ENCODE measurements around the gene AFP.

The AFP gene

GRCh38 chr4:73439445-73439844 is 3.4 kb downstream of the AFP start:
- DNase-seq, result no peak

DNA sequence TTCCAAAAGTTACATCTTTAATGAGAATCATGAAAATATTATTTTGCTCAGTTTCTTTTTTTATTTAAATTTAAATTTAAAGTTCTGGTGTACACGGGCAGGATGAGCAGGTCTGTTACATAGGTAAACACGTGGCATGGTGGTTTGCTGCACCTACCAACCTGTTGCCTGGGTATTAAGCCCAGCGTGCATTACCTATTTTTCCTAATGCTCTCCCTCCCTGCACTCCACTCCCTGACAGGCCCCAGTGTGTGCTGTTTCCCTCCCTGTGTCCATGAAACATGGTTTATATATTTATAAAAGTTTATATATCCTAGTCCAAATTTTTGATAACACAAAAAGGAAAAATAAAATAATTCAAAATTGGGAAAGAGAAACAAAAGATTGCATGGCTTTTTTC is 4.0 kb downstream of the AFP start:
- no peak for DNase-seq

GRCh38 chr4:73440653-73441052 is 4.6 kb downstream of the AFP start:
- no peak for DNase-seq

DNA sequence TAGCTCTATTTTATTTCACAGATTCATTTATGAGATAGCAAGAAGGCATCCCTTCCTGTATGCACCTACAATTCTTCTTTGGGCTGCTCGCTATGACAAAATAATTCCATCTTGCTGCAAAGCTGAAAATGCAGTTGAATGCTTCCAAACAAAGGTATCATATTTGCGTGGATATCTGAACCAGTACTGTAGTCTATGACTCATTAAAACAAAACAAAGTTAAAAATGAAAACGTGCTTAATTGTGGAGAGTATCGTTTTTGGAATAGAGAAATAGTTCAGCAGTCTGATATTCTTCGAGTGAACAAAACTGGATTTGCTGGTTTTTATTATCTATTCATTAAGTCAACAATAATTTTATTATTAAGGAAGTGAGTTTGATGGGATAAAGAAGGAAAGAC is 6.3 kb downstream of the AFP start:
- DNase-seq, result no peak

DNA sequence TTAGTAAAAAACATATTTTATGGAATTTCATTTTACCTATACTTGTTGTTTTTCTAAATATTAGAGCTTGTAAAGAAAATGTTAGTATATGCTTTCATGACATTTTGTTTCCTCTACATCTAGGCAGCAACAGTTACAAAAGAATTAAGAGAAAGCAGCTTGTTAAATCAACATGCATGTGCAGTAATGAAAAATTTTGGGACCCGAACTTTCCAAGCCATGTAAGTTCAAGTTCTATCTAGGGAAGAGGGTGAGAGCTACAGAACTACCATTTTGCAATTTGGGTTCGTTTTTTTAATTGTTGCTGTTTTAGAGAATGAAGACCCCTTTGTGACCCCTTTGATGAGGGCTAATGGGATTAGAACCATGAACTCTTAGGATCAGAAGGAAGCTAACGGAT is 7.2 kb downstream of the AFP start:
- DNase-seq, result no peak

GRCh38 chr4:73445383-73446335 is 9.6 kb downstream of the AFP start:
- no peak for DNase-seq

DNA sequence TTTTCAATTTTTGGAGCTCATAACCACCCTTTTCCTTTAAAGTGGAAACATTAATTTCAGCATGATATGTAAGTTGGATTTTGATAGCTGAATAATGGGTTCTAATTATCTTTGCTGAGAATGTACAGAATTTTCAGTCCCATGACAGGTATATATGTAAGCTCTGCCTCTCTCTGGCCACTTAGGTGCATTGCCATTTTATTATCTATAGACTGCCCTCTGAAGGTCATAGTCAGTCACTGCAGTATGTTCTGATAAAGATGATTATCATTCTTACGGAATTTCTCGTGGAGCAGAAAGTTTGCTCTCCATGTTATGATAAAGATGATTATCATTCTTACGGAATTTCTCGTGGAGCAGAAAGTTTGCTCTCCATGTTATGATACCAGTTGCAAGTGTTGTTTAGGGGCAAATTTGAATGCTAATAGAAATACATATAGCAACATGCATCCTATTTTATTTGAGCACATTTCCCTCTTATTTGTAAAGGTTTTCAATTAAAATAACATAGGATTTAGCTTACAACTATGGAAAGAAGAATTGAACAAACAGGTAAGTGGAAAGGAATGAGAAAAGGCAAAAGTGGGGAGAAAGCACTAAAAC is 10.4 kb downstream of the AFP start:
- DNase-seq, result no peak

- DNase-seq, result no peak
Observed at GRCh38 chr4:73447671-73448070, 11.7 kb downstream of the AFP start.

DNA sequence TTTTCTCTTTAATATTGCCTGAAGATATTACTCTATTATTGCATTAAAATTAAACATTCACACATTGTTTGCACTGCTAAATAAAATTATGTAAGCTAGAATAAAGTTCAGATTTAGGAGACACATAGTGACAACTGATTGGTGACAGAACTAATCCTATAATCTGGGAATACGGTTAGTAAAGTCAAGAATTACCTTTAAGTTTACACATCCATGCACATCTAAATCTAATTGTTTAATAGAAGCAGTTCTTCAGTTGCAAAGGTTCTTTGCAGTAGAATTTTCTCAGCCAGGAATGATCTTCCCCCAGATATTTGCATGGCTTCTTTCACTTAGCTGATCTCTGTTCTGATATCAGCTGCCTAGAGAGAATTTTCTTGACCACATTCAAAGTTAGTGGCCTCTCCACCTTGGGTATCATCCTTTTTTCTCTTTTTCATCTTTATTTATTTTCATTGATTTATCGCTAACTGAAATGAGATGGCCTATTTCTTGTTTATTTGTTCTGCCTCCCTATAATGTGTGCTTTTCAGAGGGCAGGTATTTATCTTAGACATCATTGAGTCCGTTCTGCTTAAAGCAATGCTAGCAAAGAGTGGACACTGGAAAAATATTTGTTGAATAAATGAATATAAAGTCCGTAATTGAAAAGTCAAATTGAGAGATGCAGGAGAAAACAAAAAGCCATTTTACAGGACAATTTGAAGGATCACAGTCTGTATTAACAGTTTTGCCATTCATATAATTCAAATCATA is 12.6 kb downstream of the AFP start:
- DNase-seq, result no peak

DNA sequence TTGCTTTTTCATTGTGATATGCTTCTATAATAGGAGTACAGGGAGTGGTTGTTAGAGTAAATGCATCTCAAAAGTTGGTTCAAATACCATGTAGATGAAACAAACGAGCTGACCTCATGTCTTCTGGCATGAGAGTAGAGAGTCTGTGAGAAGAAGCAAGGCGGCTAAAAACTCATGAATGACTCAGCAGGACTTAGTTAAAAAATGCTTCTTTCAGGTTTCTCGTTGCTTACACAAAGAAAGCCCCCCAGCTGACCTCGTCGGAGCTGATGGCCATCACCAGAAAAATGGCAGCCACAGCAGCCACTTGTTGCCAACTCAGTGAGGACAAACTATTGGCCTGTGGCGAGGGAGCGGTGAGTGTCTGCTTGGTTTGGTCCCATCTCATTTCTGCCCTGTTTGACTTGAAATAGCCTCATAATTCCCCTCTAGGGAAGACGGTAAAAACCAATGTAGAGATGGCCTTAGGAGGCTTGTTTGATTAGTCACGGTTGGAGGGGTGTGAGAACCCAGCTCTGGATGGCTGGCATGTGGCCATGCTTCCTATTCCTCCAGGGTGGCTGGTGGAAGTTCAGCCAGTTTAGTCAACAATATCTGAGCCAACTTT is 14.5 kb downstream of the AFP start:
- DNase-seq, result no peak

DNA sequence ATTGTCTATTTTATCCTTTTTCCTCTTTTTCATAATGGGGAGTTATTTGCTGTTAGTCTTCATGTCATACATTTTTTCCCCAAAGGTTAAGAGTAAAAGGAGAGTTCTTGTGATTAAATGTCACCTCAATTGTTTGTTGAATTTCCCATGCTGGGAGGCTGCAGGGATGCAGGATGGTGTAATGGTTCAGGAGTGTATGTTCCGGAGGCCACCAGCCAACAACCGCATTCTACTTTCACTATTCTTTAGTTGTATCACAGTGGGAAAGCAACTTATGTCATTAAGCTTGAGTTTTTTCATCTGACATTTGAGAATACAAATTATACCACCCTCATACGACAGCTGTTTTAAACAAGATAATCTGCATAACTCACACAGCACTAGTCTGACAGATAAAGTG is 15.4 kb downstream of the AFP start:
- DNase-seq, result no peak

DNA sequence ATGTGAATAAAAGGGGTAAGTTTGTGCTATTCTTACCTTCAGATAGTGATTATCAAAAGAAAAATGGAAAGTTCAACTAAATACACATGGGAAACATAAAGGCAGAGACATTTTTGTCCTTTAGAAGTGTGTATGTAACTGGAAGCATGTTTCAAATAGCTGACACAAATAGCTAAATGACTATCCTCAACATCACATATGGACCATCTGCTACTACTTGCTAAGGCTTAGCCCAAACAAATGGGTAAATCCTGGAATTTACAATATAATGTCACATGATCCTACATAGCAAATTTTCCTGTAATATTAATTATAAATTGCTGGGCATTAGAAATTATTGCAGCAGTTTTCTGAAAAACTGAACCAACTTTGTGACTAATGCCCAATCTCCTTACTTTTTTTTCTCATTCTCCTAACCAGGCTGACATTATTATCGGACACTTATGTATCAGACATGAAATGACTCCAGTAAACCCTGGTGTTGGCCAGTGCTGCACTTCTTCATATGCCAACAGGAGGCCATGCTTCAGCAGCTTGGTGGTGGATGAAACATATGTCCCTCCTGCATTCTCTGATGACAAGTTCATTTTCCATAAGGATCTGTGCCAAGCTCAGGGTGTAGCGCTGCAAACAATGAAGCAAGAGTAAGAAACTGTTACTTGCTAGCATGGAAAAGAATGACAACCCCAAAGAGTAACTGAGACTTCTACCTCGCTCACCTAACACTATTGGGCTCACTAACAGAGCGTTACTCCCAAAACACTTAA is 16.1 kb downstream of the AFP start:
- DNase-seq, result no peak

DNA sequence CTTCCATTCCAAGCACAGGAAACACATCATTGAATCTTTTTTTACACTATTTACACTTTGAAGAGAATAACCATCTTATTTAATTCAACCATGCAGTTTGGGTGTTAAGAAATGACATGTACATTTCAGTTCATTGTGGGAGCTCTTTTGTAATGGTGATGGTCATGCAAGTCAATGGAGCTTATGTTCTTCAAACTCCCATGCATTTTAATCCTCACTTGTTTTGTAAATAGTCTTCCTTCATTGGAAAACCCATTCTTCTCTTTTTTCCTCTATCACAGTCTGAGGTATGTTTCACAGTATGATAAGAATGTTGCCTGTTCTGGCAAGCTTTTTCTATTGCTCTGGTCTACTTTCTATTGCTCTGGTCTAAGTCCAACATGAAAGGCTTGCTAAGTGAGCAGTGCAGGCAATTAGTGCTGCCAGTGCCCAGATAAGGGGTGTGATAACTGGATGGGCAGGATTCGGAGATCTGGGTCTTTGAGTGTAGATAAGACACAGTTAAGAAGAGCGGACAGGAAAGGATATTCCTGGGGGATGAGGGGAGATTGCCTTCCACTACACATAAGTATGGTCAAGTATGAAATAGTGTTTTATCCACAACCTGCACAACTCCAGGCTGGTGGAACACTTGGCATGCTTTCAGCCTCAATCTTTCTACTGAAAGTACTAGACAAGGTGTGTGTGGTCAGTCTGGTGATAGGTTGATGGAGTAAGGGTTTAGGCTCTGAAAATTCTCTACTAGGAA is 17.1 kb downstream of the AFP start:
- DNase-seq, result no peak

DNA sequence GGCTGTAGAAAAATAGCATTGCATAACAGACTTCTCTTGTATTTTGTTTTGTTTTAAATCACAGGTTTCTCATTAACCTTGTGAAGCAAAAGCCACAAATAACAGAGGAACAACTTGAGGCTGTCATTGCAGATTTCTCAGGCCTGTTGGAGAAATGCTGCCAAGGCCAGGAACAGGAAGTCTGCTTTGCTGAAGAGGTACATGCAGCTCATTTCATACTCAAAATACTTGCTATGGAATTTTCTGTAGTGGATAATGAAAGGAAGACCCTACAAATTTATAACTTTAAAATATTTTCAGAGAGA is 17.6 kb downstream of the AFP start:
- no peak for DNase-seq

- no peak for DNase-seq
Observed at GRCh38 chr4:73454920-73455319, 18.9 kb downstream of the AFP start.

DNA sequence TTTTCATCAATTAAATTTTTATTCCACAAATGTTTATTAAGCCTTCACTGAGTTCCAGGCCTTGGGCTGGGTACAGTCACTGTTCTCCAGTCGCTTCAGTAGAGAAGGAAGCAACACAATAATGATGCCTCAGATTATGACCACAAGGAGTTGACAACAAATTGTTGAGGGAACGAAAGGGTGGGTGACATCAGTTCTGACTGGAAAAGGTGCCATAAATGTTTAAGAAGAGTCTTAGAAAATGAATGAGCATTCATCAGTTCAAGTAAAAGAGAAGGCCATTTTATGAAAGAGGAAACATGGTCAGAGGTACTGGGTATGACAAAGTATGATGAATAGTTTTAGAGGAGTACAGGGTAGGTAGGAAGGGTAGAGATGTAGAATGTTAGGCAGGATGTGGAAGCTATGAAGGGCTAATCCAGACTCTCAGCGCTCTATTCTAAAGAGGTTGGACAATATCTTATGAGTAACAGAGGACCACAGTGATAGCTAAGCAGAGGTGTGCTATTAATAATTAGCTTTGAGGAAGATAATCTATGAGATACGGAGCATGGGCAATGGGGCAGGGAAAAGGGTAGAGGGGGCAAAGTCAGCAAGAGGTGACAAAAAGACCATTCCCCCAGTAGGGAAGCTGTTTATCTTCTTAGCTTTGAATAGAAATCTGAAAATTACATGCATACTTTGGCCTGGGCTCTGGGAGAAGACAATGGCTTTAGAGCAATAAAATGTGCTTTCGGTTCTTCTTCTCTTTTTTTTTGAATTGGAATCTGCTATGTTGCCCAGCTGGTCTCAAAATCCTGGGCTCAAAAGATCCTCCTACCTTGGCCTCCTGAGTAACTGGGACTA is 20.4 kb downstream of the AFP start:
- no peak for DNase-seq

DNA sequence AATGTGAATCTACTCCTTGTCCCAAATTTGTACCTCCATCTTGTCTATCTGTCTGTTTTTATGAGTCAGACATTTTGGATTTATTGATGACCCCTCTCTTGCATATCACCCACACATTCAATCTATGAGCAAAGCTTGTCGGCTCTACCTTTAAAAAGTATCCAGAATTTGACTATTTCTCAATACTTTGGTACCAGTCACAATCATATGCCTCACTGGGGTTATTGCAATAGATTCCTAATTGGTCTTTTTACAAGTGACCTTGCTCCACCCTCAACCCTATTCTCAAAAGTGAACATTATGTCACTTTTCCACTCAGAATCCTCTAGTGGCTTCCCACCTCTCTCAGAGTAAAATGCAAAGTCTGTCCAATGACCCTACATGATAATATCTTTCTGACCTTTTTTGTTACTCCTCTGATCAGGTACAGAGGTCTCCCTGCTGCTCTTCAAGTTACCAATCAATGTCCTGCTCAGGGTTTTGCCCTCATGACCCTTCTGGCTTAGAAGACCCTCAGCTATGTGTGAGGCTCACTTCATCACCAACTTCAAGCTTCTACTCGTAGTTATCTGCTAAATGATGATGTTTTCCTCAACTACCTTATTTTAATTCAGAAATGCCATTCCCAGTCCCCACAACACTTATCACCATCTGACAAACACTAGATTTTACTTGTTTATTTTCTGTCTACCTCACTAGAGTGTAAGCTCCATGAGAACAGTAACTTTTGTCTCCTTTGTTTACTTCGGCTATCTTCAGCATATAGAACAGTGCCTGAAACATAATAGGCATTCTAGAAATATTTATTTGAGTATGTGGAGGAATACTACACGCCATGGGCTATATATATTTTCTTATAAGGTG is 22.4 kb downstream of the AFP start:
- DNase-seq, result no peak

GRCh38 chr4:73459048-73459421 is 23.0 kb downstream of the AFP start:
- no peak for DNase-seq

DNA sequence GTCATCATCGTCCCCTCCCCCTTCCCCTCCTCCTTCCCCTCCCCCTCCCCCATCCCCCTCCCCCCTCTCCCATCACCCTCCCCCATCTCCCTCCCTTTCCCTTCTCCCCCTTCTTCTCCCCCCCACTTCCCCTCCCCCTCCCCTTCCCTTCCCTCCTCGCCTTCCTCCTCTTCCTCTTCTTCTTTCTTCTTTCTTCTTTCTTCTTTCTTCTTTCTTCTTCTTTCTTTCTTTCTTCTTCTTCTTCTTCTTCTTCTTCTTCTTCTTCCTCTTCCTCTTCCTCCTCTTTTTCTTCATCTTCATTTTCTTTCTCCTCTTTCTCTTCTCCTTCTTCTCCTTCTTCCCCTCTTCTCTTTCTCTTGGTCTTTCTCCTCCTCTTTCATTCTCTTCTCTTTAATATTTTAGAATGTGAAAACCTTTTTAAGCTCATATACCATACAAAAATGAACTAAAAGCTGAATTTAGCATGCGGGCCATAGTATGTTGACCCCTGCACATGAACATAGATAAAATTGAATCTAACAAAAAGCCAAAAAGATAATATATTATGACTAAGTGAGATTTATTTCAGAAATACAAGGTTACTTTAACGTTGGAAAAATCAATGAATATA is 25.0 kb downstream of the AFP start:
- DNase-seq, result no peak

DNA sequence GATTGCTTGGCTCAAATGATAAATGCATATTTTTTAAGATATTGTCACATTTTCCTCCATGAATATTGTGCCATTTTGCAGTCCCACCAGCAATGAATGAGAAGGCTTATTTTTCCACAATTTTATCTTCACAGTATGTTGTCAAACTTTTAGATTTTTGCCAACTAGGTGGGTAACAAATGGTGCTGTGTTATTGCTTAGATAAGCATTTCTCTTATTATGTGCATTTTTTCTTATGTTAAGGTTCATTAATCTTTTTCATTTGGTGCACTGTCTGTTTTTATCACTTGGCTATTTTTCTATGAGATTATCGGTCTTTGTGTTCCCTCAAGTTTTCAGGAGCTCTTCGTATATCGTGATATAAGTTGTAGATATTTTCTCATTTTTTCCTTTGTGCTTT is 32.1 kb downstream of the AFP start:
- DNase-seq, result no peak

Measured in stimulated activated CD4-positive, alpha-beta T cell treated with anti-CD3 and anti-CD28 coated beads, Interleukin-15, amount 100 ng/mL, for 24 hours (primary cell).